ENCODE measurements around the gene RAB6A.
"Not testable (repeated sequence)": the region's sequence is repeated elsewhere in the genome, so short reads cannot be mapped to it uniquely, and the experiment has no call there.

The RAB6A gene

DNA sequence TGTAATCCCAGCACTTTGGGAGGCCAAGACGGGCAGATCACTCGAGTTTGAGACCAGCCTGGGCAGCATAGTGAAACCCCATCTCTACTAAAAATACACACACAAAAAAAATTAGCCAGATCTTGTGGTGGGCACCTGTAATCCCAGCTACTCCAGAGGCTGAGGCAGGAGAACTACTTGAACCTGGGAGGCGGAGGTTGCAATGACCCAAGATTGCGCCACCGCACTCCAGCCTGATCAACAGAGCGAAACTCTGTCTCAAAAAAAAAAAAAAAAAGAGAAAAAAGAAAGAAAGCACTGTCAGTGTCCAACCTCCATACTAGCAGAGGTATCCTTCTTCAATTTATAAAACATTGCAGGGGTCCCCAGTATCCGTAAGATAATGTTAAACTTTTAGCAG is 17.8 kb downstream of the RAB6A start:
- TF ChIP-seq, protein P1, sequence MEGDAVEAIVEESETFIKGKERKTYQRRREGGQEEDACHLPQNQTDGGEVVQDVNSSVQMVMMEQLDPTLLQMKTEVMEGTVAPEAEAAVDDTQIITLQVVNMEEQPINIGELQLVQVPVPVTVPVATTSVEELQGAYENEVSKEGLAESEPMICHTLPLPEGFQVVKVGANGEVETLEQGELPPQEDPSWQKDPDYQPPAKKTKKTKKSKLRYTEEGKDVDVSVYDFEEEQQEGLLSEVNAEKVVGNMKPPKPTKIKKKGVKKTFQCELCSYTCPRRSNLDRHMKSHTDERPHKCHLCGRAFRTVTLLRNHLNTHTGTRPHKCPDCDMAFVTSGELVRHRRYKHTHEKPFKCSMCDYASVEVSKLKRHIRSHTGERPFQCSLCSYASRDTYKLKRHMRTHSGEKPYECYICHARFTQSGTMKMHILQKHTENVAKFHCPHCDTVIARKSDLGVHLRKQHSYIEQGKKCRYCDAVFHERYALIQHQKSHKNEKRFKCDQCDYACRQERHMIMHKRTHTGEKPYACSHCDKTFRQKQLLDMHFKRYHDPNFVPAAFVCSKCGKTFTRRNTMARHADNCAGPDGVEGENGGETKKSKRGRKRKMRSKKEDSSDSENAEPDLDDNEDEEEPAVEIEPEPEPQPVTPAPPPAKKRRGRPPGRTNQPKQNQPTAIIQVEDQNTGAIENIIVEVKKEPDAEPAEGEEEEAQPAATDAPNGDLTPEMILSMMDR (IDR thresholded peaks at IDR 0.05; ENCODE audit: low read depth, low read length), result no peak
- no peak overlapping the region for H3K4me3 ChIP-seq (ENCODE audit: low read depth, low read length)

DNA sequence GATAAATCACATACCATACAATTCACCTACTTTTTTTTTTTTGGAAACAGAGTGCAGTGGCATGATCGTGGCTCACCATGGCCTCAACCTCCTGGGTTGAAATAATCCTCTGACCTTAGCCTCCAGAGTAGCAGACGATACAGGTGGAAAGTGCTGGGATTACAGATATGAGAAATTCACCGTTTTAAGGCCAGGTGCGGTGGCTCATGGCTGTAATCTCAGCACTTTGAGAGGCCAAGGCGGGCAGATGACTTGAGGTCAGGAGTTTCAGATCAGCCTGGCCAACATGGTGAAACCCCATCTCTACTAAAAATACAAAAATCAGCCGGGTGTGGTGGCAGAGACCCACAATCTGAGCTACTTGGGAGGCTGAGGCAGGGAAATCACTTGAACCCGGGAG is 24.9 kb downstream of the RAB6A start:
- not testable (repeated sequence) for H3K4me3 ChIP-seq (ENCODE audit: low read depth, low read length)

DNA sequence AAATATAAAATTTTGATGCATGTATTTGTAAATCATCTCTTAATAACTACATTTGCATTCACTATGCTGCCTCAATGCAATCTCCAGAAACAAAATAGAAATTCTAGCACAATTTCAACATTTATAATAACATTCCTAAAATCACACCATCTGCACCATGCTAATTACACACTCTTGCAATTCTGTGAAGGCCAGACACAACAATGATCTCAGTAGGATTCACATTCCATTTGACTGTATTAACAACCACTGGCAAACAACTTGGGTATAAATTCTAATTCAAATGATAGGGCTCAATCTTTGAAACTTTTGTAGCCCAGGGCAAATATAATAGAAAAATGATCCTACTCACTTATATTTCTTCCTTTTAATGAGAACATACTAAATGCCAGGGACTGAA is 25.9 kb downstream of the RAB6A start:
- H3K4me3 ChIP-seq (ENCODE audit: low read depth, low read length), result no peak overlapping the region
- TF ChIP-seq, protein P1 (IDR thresholded peaks at IDR 0.05; ENCODE audit: low read depth, low read length), result no peak

DNA sequence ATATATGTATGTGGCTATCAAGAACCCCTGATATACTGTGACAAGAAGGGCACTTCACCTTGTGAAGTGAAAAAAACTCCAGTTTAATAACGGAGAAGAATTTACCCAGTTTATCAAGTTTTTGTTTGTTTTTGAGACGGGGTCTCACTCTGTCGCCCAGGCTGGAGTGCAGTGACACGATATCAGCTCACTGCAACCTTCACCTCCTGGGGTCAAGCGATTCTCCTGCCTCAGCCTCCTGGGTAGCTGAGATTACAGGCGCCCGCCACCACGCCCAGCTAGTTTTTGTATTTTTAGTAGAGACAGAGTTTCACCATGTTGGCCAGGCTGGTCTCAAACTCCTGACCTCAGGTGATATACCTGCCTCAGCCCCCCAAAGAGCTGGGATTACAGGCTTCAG is 26.9 kb downstream of the RAB6A start:
- H3K4me3 ChIP-seq (ENCODE audit: low read depth, low read length), result not testable (repeated sequence)

DNA sequence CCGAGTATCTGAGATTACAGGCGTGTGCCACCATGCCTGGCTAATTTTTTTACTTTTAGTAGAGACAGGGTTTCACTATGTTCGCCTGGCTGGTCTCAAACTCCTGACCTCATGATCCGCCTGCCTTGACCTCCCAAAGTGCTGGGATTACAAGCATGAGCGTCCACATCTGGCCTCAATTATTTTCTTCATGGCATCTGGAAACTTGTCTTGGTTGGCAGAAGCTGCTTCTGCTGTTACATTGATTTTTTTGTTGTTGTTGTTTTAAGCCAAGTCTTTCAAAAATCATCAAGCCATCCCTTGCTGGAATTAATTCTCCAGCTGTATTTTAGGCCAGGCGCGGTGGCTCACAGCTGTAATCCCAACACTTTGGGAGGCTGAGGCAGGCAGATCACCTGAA is 27.9 kb downstream of the RAB6A start:
- H3K4me3 ChIP-seq (ENCODE audit: low read depth, low read length), result not testable (repeated sequence)

DNA sequence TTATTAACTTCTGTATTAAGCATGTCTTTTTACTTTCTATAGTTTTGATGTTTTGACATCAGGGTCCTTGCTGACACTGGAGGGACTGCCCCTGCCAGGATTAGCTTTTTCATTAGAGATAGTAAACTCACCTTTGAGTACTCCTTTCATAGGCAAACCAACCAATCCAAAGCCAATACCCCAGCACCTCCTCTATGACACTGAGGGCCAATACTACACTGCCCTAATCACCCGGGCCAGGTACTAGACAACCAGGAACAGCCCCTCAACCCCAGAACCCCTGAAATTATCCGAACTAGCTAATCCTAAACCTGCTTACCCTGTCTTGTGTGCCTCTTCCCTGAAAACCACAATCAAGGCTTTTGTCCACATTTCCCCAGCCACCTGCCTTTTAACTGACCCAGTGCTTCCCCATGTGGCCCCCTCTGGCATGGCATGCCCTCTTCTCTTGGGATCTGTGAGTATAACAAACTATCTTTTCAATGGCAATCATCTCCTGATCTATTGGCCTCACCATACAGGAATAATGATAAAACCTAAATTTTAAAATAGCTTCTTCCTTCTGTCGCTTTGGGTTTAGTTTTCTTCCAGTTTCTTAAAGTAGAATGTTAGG is 31.2 kb downstream of the RAB6A start:
- H3K4me3 ChIP-seq (ENCODE audit: low read depth, low read length), result no peak overlapping the region
- TF ChIP-seq, protein P1 (IDR thresholded peaks at IDR 0.05; ENCODE audit: low read depth, low read length), result peak; percentile 37

DNA sequence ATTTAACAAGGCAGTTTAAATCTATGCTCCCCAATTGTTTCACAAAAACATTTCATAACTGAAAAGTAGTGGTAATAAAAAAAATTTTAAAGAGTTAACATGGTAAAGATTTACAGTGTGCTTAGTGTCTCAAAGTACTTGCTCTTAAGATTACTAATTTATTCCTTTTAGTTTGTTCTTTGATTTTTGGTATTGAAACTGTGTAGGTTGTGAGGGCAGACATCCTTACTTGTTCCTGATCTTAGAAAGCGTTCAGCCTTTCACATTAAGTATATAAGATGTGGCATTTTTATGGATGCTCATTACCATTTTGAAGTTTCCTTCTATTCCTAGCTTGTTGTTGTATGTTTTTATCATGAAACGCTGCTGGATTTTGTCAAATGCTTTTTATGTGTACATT is 32.9 kb downstream of the RAB6A start:
- TF ChIP-seq, protein P1 (IDR thresholded peaks at IDR 0.05; ENCODE audit: low read depth, low read length), result no peak
- H3K4me3 ChIP-seq (ENCODE audit: low read depth, low read length), result no peak overlapping the region

DNA sequence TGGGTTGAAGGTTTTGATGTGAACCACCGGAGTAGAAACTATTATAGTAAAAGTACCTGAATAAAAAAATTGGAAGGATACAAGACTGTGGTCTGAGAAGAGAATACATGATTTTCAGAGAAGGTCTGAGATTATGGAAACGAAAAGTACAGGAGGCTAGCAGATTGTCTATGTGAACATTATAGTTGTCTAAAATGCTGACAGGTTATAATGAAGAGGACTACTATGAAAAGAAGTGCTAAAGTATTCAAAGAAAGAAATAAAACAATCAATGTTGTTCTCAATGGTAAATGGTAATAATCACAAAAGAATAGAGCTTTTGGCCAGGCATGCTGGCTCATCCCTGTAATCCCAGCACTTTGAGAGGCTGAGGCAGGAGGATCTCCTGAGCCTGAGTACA is 34.0 kb downstream of the RAB6A start:
- no peak overlapping the region for H3K4me3 ChIP-seq (ENCODE audit: low read depth, low read length)
- TF ChIP-seq, protein P1 (IDR thresholded peaks at IDR 0.05; ENCODE audit: low read depth, low read length), result no peak

DNA sequence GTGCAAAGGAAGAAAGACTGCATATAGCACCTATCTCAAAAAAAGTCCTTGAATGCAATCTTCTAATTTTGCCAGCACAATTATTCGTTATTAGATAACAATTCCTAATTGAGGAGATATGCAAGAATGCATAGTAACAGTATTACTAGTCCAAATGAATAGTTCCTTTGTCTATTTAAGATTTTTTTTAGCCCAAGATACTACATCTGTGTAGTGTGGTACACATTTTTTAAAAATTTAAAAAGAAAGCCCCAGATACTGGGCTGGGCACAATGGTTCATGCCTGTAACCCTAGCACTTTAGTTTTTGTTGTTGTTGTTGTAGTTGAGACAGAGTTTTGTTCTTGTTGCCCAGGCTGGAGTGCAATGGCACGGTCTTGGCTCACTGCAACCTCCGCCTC is 43.7 kb downstream of the RAB6A start:
- no peak overlapping the region for H3K4me3 ChIP-seq (ENCODE audit: low read depth, low read length)
- TF ChIP-seq, protein P1 (IDR thresholded peaks at IDR 0.05; ENCODE audit: low read depth, low read length), result no peak
